Tibial artery (tissue), 4 donors: ENCODE measurements around the gene TGFA.

Experiments used
- DNase-seq, 2 donors: peaks; one replicate each; pipeline ENCODE4 v3.0.0-alpha.2; 2019
- H3K27ac ChIP-seq, 2 donors: fragments of 200-600 bp; sonication (generic) in 1 of 2; 1 replicate in 1 of 2; 2 replicates in 1 of 2; pipeline ENCODE4 v1.5.1; 2018 to 2019; ENCODE audit warnings: mild to moderate bottlenecking in 1 of 2
- H3K27me3 ChIP-seq, 2 donors: fragments of 200-600 bp; sonication (generic) in 1 of 2; one replicate each; pipeline versions ENCODE4 v1.5.1 to v1.6.0; 2016 to 2019
- H3K36me3 ChIP-seq, 3 donors: fragments of 200-600 bp; sonication (generic) in 2 of 3; one replicate each; pipeline ENCODE4 v1.5.1; 2016 to 2019; ENCODE audit warnings: mild to moderate bottlenecking in 2 of 3
- H3K4me1 ChIP-seq, 4 donors: fragments of 200-600 bp; sonication (generic) in 2 of 4; 1 replicate in 3 of 4; 2 replicates in 1 of 4; pipeline ENCODE4 v1.5.1; 2016 to 2019
- H3K4me3 ChIP-seq, 2 donors: fragments of 200-600 bp; sonication (generic) in 1 of 2; 1 replicate in 1 of 2; 2 replicates in 1 of 2; pipeline ENCODE4 v1.5.1; 2018 to 2019; ENCODE audit warnings: mild to moderate bottlenecking in 2 of 2
- H3K9me3 ChIP-seq, 3 donors: fragments of 200-600 bp; sonication (generic) in 1 of 3; one replicate each; pipeline ENCODE4 v1.5.1; 2016 to 2019
- CTCF ChIP-seq, 2 experiments: fragments of 200-600 bp in 1 of 2; fragments of 450-650 bp in 1 of 2; IDR thresholded peaks; one replicate each; pipeline ENCODE4 v1.5.1; 2017 to 2019; ENCODE audit warnings: antibody characterized with exemption in 2 of 2, mild to moderate bottlenecking in 1 of 2, moderate library complexity in 1 of 2
- intact Hi-C: fragments of 100-400 bp; cut with DNase I; formaldehyde crosslinking; loops from one replicate; pipeline ENCODE4 v1.15.0; 2023; ENCODE audit warnings: low total_unique reads

Gene TGFA

GRCh38 chr2:70535573-70535972 is 18.1 kb downstream of the TGFA start:
- Histone ChIP-seq H3K9me3 (peaks cover 0 to 9% (median 5%) of the 10 kb centered on the region in 3 donors), H3K4me1 (no peaks in the 10 kb centered on the region), H3K27ac (no peak overlapping the region), H3K4me3 (no peak overlapping the region), H3K36me3 (no peaks in the 10 kb centered on the region), H3K27me3 (peaks cover 0 to 7% of the 10 kb centered on the region in 2 donors)
- no peak for DNase-seq
- intact Hi-C loops: no loop called here
- TF ChIP-seq CTCF (IDR thresholded peaks at IDR 0.05): no peak

GRCh38 chr2:70534183-70534836 is 19.3 kb downstream of the TGFA start:
- no peak for DNase-seq
- intact Hi-C loops: no loop called here
- no peak for TF ChIP-seq CTCF (IDR thresholded peaks at IDR 0.05)

GRCh38 chr2:70532244-70532935 is 21.2 kb downstream of the TGFA start:
- H3K27me3 ChIP-seq: peaks cover 0 to 7% of the 10 kb centered on the region in 2 donors
- no peak for DNase-seq
- H3K4me1 ChIP-seq: no peaks in the 10 kb centered on the region
- H3K9me3 ChIP-seq: peaks cover 0 to 6% (median under 1%) of the 10 kb centered on the region in 3 donors
- H3K36me3 ChIP-seq: no peaks in the 10 kb centered on the region
- no peak overlapping the region for H3K27ac ChIP-seq
- no peak overlapping the region for H3K4me3 ChIP-seq
- intact Hi-C loops: no loop called here
- no peak for TF ChIP-seq CTCF (IDR thresholded peaks at IDR 0.05)

More at GRCh38 chr2:70534183-70534836, 19.3 kb downstream of the TGFA start:
- peaks cover 0 to 7% of the 10 kb centered on the region in 2 donors for H3K27me3 ChIP-seq
- peaks cover 0 to 9% (median 5%) of the 10 kb centered on the region in 3 donors for H3K9me3 ChIP-seq
- no peaks in the 10 kb centered on the region for H3K36me3 ChIP-seq
- H3K27ac ChIP-seq: no peak overlapping the region
- no peaks in the 10 kb centered on the region for H3K4me1 ChIP-seq
- no peak overlapping the region for H3K4me3 ChIP-seq

- TF ChIP-seq CTCF (IDR thresholded peaks at IDR 0.05): no peak
- Histone ChIP-seq H3K27me3 (peaks cover 0 to 7% of the 10 kb centered on the region in 2 donors), H3K27ac (no peak overlapping the region), H3K9me3 (peaks cover 0 to 2% (median 0%) of the 10 kb centered on the region in 3 donors), H3K36me3 (no peaks in the 10 kb centered on the region), H3K4me3 (no peak overlapping the region), H3K4me1 (no peaks in the 10 kb centered on the region)
- DNase-seq: no peak
- intact Hi-C loops: no loop called here
Observed at GRCh38 chr2:70531419-70532086, 22.1 kb downstream of the TGFA start.

- Histone ChIP-seq H3K27ac (no peak overlapping the region), H3K27me3 (peaks cover 0 to 5% of the 10 kb centered on the region in 2 donors), H3K4me1 (peaks cover 0 to 6% (median 5%) of the 10 kb centered on the region in 4 donors), H3K4me3 (no peak overlapping the region), H3K9me3 (no peaks in the 10 kb centered on the region), H3K36me3 (no peaks in the 10 kb centered on the region)
- no peak for DNase-seq
- no peak for TF ChIP-seq CTCF (IDR thresholded peaks at IDR 0.05)
- intact Hi-C loops: no loop called here
Observed at GRCh38 chr2:70529610-70530009, 24.0 kb downstream of the TGFA start.
